Calu3 (cell line): Measurements from ENCODE around the gene ZNF205. TPM values are rescaled to one million over a fixed set of nuclear protein-coding genes. Genes with fewer than 3 reads are reported as not detected.

Source experiments
- BruUV-seq: library from RNA; stranded (reverse); fragments of 400-500 nt; replicated peaks from 2 replicates; lab custom pipeline; 2021; lab: Mats Ljungman, UMichigan
- CTCF ChIA-PET: fragments of 300-600 bp; sonication (Branson Sonifier 250); formaldehyde crosslinking; loops from one replicate; lab custom pipeline; 2022; ENCODE audit warnings: antibody characterized with exemption; lab: Charles Lee
- DNase-seq: peaks from one replicate; pipeline ENCODE4 v3.0.0; 2022
- H3K27ac Mint-ChIP-seq: one replicate; pipeline ENCODE4 v1.8.0; 2022; ENCODE audit warnings: mixed read lengths; ENCODE audit not compliant: unreplicated experiment
- H3K27me3 Mint-ChIP-seq: one replicate; pipeline ENCODE4 v1.8.0; 2022; ENCODE audit warnings: mixed read lengths; ENCODE audit not compliant: unreplicated experiment
- H3K36me3 Mint-ChIP-seq: one replicate; pipeline ENCODE4 v1.8.0; 2022; ENCODE audit warnings: mild to moderate bottlenecking, moderate library complexity, mixed read lengths; ENCODE audit not compliant: insufficient read depth, unreplicated experiment
- H3K4me1 Mint-ChIP-seq: one replicate; pipeline ENCODE4 v1.8.0; 2022; ENCODE audit warnings: mild to moderate bottlenecking, low read depth, mixed read lengths; ENCODE audit not compliant: unreplicated experiment
- H3K4me3 Mint-ChIP-seq: one replicate; pipeline ENCODE4 v1.8.0; 2022; ENCODE audit warnings: mild to moderate bottlenecking, low read depth, moderate library complexity, mixed read lengths; ENCODE audit not compliant: unreplicated experiment
- H3K9me3 Mint-ChIP-seq: one replicate; pipeline ENCODE4 v1.8.0; 2022; ENCODE audit warnings: low read depth, mixed read lengths; ENCODE audit not compliant: unreplicated experiment
- intact Hi-C: fragments of 100-400 bp; cut with micrococcal nuclease; formaldehyde crosslinking; loops from one replicate; pipeline ENCODE4 v1.10.0; 2022; ENCODE audit not compliant: unreplicated experiment
- total RNA-seq: library from RNA; stranded (reverse); gene quantifications from 2 replicates; pipeline ENCODE4 v1.2.3, GENCODE V29; 2022
- TF ChIP-seq, protein P1 (sequence below): fragments of 200-600 bp; IDR thresholded peaks from one replicate; pipeline ENCODE4 v1.8.0; 2022; ENCODE audit warnings: antibody characterized with exemption; ENCODE audit not compliant: unreplicated experiment

Gene ZNF205
- total RNA-seq, 1 experiment from 2014 or later = 17.2 TPM

DNA sequence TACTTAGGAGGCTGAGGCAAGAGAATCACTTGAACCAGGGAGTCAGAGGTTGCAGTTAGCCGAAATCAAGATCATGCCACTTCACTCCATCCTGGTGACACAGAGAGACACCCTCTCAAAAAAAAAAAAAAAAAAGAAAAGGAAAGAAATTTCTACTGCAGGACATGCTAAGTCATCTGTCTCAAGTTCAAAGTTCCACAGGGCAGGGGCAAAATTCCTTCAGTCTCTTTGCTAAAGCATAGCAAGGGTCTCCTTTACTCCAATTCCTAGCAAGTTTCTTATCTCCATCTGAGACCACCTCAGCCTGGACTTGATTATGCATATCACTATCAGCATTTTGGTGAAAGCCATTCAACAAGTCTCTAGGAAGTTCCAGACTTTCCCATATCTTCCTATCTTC is 27.9 kb upstream of the ZNF205 start:
- TF ChIP-seq, protein P1, sequence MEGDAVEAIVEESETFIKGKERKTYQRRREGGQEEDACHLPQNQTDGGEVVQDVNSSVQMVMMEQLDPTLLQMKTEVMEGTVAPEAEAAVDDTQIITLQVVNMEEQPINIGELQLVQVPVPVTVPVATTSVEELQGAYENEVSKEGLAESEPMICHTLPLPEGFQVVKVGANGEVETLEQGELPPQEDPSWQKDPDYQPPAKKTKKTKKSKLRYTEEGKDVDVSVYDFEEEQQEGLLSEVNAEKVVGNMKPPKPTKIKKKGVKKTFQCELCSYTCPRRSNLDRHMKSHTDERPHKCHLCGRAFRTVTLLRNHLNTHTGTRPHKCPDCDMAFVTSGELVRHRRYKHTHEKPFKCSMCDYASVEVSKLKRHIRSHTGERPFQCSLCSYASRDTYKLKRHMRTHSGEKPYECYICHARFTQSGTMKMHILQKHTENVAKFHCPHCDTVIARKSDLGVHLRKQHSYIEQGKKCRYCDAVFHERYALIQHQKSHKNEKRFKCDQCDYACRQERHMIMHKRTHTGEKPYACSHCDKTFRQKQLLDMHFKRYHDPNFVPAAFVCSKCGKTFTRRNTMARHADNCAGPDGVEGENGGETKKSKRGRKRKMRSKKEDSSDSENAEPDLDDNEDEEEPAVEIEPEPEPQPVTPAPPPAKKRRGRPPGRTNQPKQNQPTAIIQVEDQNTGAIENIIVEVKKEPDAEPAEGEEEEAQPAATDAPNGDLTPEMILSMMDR = no peak
- peaks cover 52% of the 10 kb centered on the region for H3K27me3 Mint-ChIP-seq
- H3K36me3 Mint-ChIP-seq = no peaks in the 10 kb centered on the region
- no TSS peak for BruUV-seq
- H3K4me3 Mint-ChIP-seq = no peak overlapping the region
- no peaks in the 10 kb centered on the region for H3K9me3 Mint-ChIP-seq
- no peak overlapping the region for H3K27ac Mint-ChIP-seq
- H3K4me1 Mint-ChIP-seq = no peaks in the 10 kb centered on the region
- CTCF ChIA-PET = no interaction called here
- no peak for DNase-seq
- intact Hi-C loops = no loop called here

DNA sequence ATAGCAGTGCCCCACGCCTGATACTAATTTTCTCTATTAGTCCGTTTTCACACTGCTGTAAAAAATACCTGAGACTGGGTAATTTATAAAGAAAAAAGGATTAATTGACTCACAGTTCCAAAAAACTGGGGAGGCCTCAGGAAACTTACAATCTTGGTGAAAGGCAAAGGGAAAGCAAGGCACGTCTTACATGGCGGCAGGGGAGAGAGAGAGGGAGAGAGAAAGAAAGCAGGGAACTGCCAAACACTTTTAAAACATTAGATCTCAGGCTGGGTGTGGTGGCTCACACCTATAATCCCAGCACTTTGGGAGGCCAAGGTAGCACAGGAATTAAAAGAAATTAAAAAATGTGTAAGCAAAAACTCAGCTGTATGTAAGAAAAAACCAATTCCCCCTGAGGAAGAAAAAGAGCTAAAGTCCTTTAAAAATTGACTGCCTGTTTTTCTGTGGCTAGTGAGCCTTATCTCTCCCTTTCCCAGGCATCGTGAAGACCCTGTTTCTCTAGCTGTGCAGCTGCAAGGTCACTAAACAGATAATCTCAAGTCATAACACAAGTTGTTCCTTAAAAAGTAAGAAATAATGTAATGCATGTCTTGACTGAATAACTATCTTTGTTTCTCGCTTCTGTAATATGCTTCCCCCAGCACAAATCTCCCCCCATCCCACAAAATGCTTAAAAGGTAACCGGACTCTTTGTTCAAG is 27.3 kb upstream of the ZNF205 start:
- H3K36me3 Mint-ChIP-seq = no peaks in the 10 kb centered on the region
- no TSS peak for BruUV-seq
- TF ChIP-seq, protein P1 = no peak
- no peaks in the 10 kb centered on the region for H3K9me3 Mint-ChIP-seq
- intact Hi-C loops = no loop called here
- H3K4me1 Mint-ChIP-seq = no peaks in the 10 kb centered on the region
- CTCF ChIA-PET = no interaction called here
- DNase-seq = no peak
- H3K27me3 Mint-ChIP-seq = peaks cover 46% of the 10 kb centered on the region
- no peak overlapping the region for H3K4me3 Mint-ChIP-seq
- H3K27ac Mint-ChIP-seq = no peak overlapping the region

DNA sequence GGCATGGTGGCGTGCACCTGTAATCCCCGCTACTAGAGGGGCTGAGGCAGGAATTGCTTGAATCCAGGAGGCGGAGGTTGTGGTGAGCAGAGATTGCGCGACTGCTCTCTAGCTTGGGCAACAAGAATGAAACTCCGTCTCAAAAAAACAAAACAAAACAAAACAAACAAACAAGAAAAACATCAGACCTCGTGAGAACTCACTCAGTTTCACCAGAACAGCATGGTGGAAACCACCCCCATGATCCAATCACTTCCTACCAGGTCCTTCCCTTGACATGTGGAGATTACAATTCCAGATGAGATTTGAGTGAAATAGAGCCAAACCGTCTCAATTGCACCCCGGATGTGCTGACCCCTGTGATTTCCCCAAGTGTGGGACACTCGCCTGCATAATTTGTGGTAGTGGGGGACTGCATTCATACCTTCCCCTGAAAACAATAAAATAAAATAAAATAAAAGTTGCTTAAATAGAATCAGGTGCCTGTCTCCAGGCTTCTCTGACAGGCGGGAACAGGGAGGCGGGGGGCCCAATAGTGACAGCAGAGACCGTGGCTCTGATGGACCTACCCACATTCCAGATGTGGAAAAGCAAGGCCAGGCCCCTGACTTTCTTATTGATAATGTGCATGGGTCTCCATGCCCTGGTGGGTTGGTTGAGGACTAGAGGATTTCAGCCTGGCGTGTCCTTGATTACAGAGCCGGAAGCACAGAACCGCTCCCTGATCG is 26.4 kb upstream of the ZNF205 start:
- DNase-seq = no peak
- no TSS peak for BruUV-seq
- no peaks in the 10 kb centered on the region for H3K36me3 Mint-ChIP-seq
- no peak overlapping the region for H3K4me3 Mint-ChIP-seq
- CTCF ChIA-PET = no interaction called here
- TF ChIP-seq, protein P1 = no peak
- H3K27ac Mint-ChIP-seq = no peak overlapping the region
- H3K4me1 Mint-ChIP-seq = no peaks in the 10 kb centered on the region
- peaks cover 45% of the 10 kb centered on the region for H3K27me3 Mint-ChIP-seq
- H3K9me3 Mint-ChIP-seq = no peaks in the 10 kb centered on the region
- intact Hi-C loops = no loop called here

DNA sequence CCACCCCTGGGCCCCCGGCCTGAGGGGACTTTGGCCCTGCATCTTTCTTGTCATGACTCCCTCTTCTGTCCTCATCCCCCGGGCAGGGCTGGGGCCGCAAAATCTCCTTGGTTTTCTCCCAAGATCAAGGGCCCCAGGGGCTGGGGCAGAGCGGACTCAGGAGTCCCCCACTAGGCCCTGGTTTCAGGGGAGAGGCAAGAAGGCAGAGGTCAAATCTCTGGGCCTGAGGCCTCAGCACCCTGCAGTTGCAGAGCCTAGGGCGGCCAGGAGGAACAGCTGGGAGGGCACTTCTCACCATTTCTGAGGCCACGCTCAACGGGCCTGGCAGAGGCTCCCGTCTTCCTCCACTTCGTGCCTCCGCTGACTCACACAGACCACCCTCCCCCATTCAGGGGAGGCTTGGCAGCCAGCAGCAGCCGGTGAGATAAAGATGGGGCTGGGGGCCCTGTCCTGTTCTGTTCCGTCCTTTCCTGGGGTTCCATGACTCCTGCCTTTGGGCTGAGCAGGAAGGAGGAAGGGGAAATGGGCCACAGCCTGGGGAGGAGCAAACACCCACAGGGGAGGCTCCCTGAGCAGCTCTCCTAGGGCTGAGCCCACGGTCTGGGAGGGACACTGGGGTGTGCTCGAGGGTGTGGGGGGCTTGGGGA is 25.7 kb upstream of the ZNF205 start:
- DNase-seq = no peak
- H3K27me3 Mint-ChIP-seq = peaks cover 47% of the 10 kb centered on the region
- H3K9me3 Mint-ChIP-seq = no peaks in the 10 kb centered on the region
- no peaks in the 10 kb centered on the region for H3K4me1 Mint-ChIP-seq
- no TSS peak for BruUV-seq
- no peak overlapping the region for H3K27ac Mint-ChIP-seq
- CTCF ChIA-PET = interaction anchor here (0.5 to 1.1 kb wide), 2 partner anchors 9 to 1214 kb away, joined by 3 read pairs; no protein-coding TSS in a partner anchor
- H3K36me3 Mint-ChIP-seq = no peaks in the 10 kb centered on the region
- H3K4me3 Mint-ChIP-seq = no peak overlapping the region
- intact Hi-C loops = no loop called here
- TF ChIP-seq, protein P1 = no peak
